Mucosa of rectum (tissue), 2 donors: ENCODE measurements around the gene SRL.
A peak's percentile ranks its signal among the peaks of the same experiment; 100 is the strongest.

Experiments used
- H3K27ac ChIP-seq, 2 donors: one replicate each; pipeline ENCODE4 v1.7.0; 2013; ENCODE audit warnings: inconsistent platforms in 2 of 2, low read depth in 2 of 2, low read length in 2 of 2
- H3K27me3 ChIP-seq, 2 donors: one replicate each; pipeline ENCODE4 v1.7.0; 2013; ENCODE audit warnings: low read length in 2 of 2; ENCODE audit not compliant: control insufficient read depth in 2 of 2, insufficient read depth in 2 of 2
- H3K36me3 ChIP-seq, 2 donors: one replicate each; pipeline ENCODE4 v1.7.0; 2013; ENCODE audit warnings: low read length in 2 of 2; ENCODE audit not compliant: control insufficient read depth in 2 of 2, insufficient read depth in 2 of 2
- H3K4me1 ChIP-seq, 2 donors: one replicate each; pipeline ENCODE4 v1.7.0; 2013; ENCODE audit warnings: low read length in 2 of 2, mild to moderate bottlenecking in 1 of 2; ENCODE audit not compliant: control insufficient read depth in 2 of 2, insufficient read depth in 2 of 2
- H3K4me3 ChIP-seq, 2 donors: one replicate each; pipeline ENCODE4 v1.7.0; 2013; ENCODE audit warnings: low read length in 2 of 2
- H3K9ac ChIP-seq, 2 donors: one replicate each; pipeline ENCODE4 v1.7.0; 2013; ENCODE audit warnings: low read length in 2 of 2, low read depth in 1 of 2, mild to moderate bottlenecking in 1 of 2
- H3K9me3 ChIP-seq, 2 donors: one replicate each; pipeline ENCODE4 v1.7.0; 2013; ENCODE audit warnings: low read length in 2 of 2; ENCODE audit not compliant: control insufficient read depth in 2 of 2
- donor health status: healthy.
- donor health status: Normal muscosa, but diverticular disease.

The SRL gene

GRCh38 chr16:4184038-4184702 lies 57.7 kb downstream of the SRL start:
- Histone ChIP-seq H3K27me3 (peaks cover 0 to 5% of the 10 kb centered on the region in 2 donors), H3K4me3 (peak overlapping the region; percentile 82 to 84), H3K27ac (peak overlapping the region; percentile 92 to 93), H3K4me1 (peaks cover 4 to 7% of the 10 kb centered on the region in 2 donors), H3K36me3 (no peaks in the 10 kb centered on the region), H3K9me3 (no peaks in the 10 kb centered on the region), H3K9ac (peak overlapping the region in 1 of 2 donors; percentile 89)

- peak overlapping the region; percentile 92 to 93 for H3K27ac ChIP-seq
- peaks cover 0 to 3% of the 10 kb centered on the region in 2 donors for H3K27me3 ChIP-seq
- no peaks in the 10 kb centered on the region for H3K9me3 ChIP-seq
- peak overlapping the region; percentile 82 to 84 for H3K4me3 ChIP-seq
- H3K4me1 ChIP-seq: peaks cover 4 to 7% of the 10 kb centered on the region in 2 donors
- no peaks in the 10 kb centered on the region for H3K36me3 ChIP-seq
- peak overlapping the region; percentile 72 to 89 for H3K9ac ChIP-seq
Measured at GRCh38 chr16:4183237-4184037, 58.4 kb downstream of the SRL start.

GRCh38 chr16:4182581-4183236 lies 59.2 kb downstream of the SRL start:
- H3K36me3 ChIP-seq: no peaks in the 10 kb centered on the region
- H3K27ac ChIP-seq: peak overlapping the region; percentile 92 to 93
- peaks cover 4 to 7% of the 10 kb centered on the region in 2 donors for H3K4me1 ChIP-seq
- peaks cover 0 to 3% of the 10 kb centered on the region in 2 donors for H3K27me3 ChIP-seq
- H3K9ac ChIP-seq: peak overlapping the region; percentile 72 to 89
- H3K9me3 ChIP-seq: no peaks in the 10 kb centered on the region
- H3K4me3 ChIP-seq: peak overlapping the region; percentile 82 to 84

- no peaks in the 10 kb centered on the region for H3K9me3 ChIP-seq
- H3K27me3 ChIP-seq: no peaks in the 10 kb centered on the region
- H3K36me3 ChIP-seq: no peaks in the 10 kb centered on the region
- no peak overlapping the region for H3K27ac ChIP-seq
- H3K9ac ChIP-seq: no peak overlapping the region
- peaks cover 4 to 7% of the 10 kb centered on the region in 2 donors for H3K4me1 ChIP-seq
- H3K4me3 ChIP-seq: no peak overlapping the region
Measured at GRCh38 chr16:4180511-4180910, 61.4 kb downstream of the SRL start.

- Histone ChIP-seq H3K27me3 (no peaks in the 10 kb centered on the region), H3K4me3 (no peak overlapping the region), H3K9me3 (no peaks in the 10 kb centered on the region), H3K36me3 (no peaks in the 10 kb centered on the region), H3K27ac (no peak overlapping the region), H3K4me1 (peaks cover 4 to 7% of the 10 kb centered on the region in 2 donors), H3K9ac (no peak overlapping the region)
Measured at GRCh38 chr16:4179763-4180260, 62.1 kb downstream of the SRL start.

- no peaks in the 10 kb centered on the region for H3K9me3 ChIP-seq
- H3K27me3 ChIP-seq: no peaks in the 10 kb centered on the region
- no peak overlapping the region for H3K9ac ChIP-seq
- no peaks in the 10 kb centered on the region for H3K36me3 ChIP-seq
- no peak overlapping the region for H3K27ac ChIP-seq
- peaks cover 2 to 5% of the 10 kb centered on the region in 2 donors for H3K4me1 ChIP-seq
- H3K4me3 ChIP-seq: no peak overlapping the region
Measured at GRCh38 chr16:4179020-4179419, 62.9 kb downstream of the SRL start.

GRCh38 chr16:4178468-4179010 lies 63.3 kb downstream of the SRL start:
- Histone ChIP-seq H3K4me3 (no peak overlapping the region), H3K27ac (no peak overlapping the region), H3K36me3 (no peaks in the 10 kb centered on the region), H3K4me1 (peaks cover 0 to 3% of the 10 kb centered on the region in 2 donors), H3K9me3 (no peaks in the 10 kb centered on the region), H3K27me3 (no peaks in the 10 kb centered on the region), H3K9ac (no peak overlapping the region)

- Histone ChIP-seq H3K27me3 (no peaks in the 10 kb centered on the region), H3K9ac (no peak overlapping the region), H3K4me3 (no peak overlapping the region), H3K36me3 (no peaks in the 10 kb centered on the region), H3K4me1 (no peaks in the 10 kb centered on the region), H3K27ac (no peak overlapping the region), H3K9me3 (no peaks in the 10 kb centered on the region)
Measured at GRCh38 chr16:4176906-4177417, 64.9 kb downstream of the SRL start.

- no peaks in the 10 kb centered on the region for H3K27me3 ChIP-seq
- no peak overlapping the region for H3K4me3 ChIP-seq
- H3K9ac ChIP-seq: no peak overlapping the region
- H3K27ac ChIP-seq: no peak overlapping the region
- H3K36me3 ChIP-seq: no peaks in the 10 kb centered on the region
- H3K9me3 ChIP-seq: no peaks in the 10 kb centered on the region
- H3K4me1 ChIP-seq: no peaks in the 10 kb centered on the region
Measured at GRCh38 chr16:4175849-4176248, 66.0 kb downstream of the SRL start.
